Measurements from ENCODE around the gene ZNF180.

DNA sequence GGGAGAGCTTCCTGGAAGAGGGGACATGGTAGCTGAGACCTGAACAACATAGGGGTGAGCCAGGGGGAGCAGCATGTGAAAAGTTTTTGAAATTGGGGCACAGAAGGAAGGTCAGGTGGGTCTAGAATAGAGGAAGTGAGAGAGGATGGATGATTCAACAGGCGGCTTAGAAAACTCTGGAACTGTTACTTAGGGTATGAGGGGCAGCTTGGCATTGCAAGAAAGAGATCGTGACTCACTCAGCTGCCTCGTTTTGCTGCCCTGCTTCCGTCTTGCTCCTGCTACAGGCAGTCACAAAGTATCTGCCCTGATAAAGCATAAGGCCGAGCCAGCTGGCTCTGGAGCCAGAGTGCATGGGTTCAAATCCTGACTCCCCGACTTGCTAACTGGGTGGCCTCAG lies 30.5 kb upstream of the ZNF180 start:
- no peak for TF ChIP-seq POLR2A (IDR thresholded peaks at IDR 0.05)
- TF ChIP-seq, protein P1, sequence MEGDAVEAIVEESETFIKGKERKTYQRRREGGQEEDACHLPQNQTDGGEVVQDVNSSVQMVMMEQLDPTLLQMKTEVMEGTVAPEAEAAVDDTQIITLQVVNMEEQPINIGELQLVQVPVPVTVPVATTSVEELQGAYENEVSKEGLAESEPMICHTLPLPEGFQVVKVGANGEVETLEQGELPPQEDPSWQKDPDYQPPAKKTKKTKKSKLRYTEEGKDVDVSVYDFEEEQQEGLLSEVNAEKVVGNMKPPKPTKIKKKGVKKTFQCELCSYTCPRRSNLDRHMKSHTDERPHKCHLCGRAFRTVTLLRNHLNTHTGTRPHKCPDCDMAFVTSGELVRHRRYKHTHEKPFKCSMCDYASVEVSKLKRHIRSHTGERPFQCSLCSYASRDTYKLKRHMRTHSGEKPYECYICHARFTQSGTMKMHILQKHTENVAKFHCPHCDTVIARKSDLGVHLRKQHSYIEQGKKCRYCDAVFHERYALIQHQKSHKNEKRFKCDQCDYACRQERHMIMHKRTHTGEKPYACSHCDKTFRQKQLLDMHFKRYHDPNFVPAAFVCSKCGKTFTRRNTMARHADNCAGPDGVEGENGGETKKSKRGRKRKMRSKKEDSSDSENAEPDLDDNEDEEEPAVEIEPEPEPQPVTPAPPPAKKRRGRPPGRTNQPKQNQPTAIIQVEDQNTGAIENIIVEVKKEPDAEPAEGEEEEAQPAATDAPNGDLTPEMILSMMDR (IDR thresholded peaks at IDR 0.05): no peak
